Glomerular visceral epithelial cell (primary cell): ENCODE data around the gene ABCD1.
"Not testable (repeated sequence)": the region's sequence is repeated elsewhere in the genome, so short reads cannot be mapped to it uniquely, and the experiment has no call there.

ENCODE experiments used
- DNase-seq: peaks from one replicate; pipeline ENCODE4 v3.0.0-alpha.2; 2016; ENCODE audit errors: extremely low spot score

ABCD1 gene

GRCh38 chrX:153709726-153710674 lies 14.7 kb upstream of the ABCD1 start:
- no peak for DNase-seq

- no peak for DNase-seq
Observed at GRCh38 chrX:153714256-153714655, 10.4 kb upstream of the ABCD1 start.

- no peak for DNase-seq
Observed at GRCh38 chrX:153717445-153717844, 7.2 kb upstream of the ABCD1 start.

- no peak for DNase-seq
Observed at GRCh38 chrX:153719238-153719637, 5.4 kb upstream of the ABCD1 start.

GRCh38 chrX:153719701-153720100 lies 5.0 kb upstream of the ABCD1 start:
- DNase-seq = no peak

GRCh38 chrX:153722704-153723350 lies 1.8 kb upstream of the ABCD1 start:
- DNase-seq = no peak

- peak; percentile 56 for DNase-seq
Observed at GRCh38 chrX:153723351-153724251, 1.1 kb upstream of the ABCD1 start.

- no peak for DNase-seq
Observed at GRCh38 chrX:153725039-153725831, 579 bp downstream of the ABCD1 start.

GRCh38 chrX:153725832-153726285 lies 1.2 kb downstream of the ABCD1 start:
- no peak for DNase-seq

- DNase-seq = peak; percentile 47
Observed at GRCh38 chrX:153726286-153727122, 1.8 kb downstream of the ABCD1 start.

GRCh38 chrX:153727123-153727931 lies 2.7 kb downstream of the ABCD1 start:
- no peak for DNase-seq

GRCh38 chrX:153728095-153728494 lies 3.4 kb downstream of the ABCD1 start:
- no peak for DNase-seq

GRCh38 chrX:153728951-153729631 lies 4.4 kb downstream of the ABCD1 start:
- no peak for DNase-seq

- DNase-seq = not testable (repeated sequence)
Observed at GRCh38 chrX:153730115-153730514, 5.5 kb downstream of the ABCD1 start.

GRCh38 chrX:153731117-153731844 lies 6.6 kb downstream of the ABCD1 start:
- DNase-seq = no peak

- DNase-seq = no peak
Observed at GRCh38 chrX:153731845-153732215, 7.2 kb downstream of the ABCD1 start.

- DNase-seq = no peak
Observed at GRCh38 chrX:153732401-153732800, 7.7 kb downstream of the ABCD1 start.

- DNase-seq = no peak
Observed at GRCh38 chrX:153733651-153734240, 9.1 kb downstream of the ABCD1 start.
